Chondrocyte (in vitro differentiated cells): ENCODE results near the gene GNAL. TPM values are rescaled to one million over a fixed set of nuclear protein-coding genes. Genes with fewer than 3 reads are reported as not detected.
"Not testable (repeated sequence)": the region's sequence is repeated elsewhere in the genome, so short reads cannot be mapped to it uniquely, and the experiment has no call there.

Experiments used
- DNase-seq: peaks from one replicate; pipeline ENCODE4 v3.0.0; 2021; ENCODE audit warnings: mixed read lengths, low spot score
- H3K27ac Mint-ChIP-seq: one replicate; pipeline ENCODE4 v1.8.0; 2021; ENCODE audit warnings: mild to moderate bottlenecking, moderate library complexity, mixed read lengths; ENCODE audit not compliant: unreplicated experiment
- H3K27me3 Mint-ChIP-seq: 2 replicates; pipeline ENCODE4 v1.8.0; 2021; ENCODE audit warnings: low read depth, mixed read lengths
- H3K36me3 Mint-ChIP-seq: 2 replicates; pipeline ENCODE4 v1.8.0; 2021; ENCODE audit warnings: low read depth, mixed read lengths
- H3K4me1 Mint-ChIP-seq: 2 replicates; pipeline ENCODE4 v1.8.0; 2021; ENCODE audit warnings: low read depth, mild to moderate bottlenecking, mixed read lengths
- H3K4me3 Mint-ChIP-seq: one replicate; pipeline ENCODE4 v1.8.0; 2021; ENCODE audit warnings: mild to moderate bottlenecking, moderate library complexity, mixed read lengths; ENCODE audit not compliant: unreplicated experiment
- H3K9me3 Mint-ChIP-seq: 2 replicates; pipeline ENCODE4 v1.8.0; 2021; ENCODE audit warnings: low read depth, mixed read lengths
- CTCF ChIP-seq: fragments of 200-600 bp; sonication (generic); IDR thresholded peaks from 2 replicates; pipeline ENCODE4 v1.5.0; 2021; ENCODE audit warnings: antibody characterized with exemption, mild to moderate bottlenecking, moderate library complexity
- long read RNA-seq: library from polyadenylated mRNA; stranded (forward); transcript quantifications from one replicate; pipeline ENCODE4 v2.0.0, GENCODE V29; 2021
- total RNA-seq: library from RNA; stranded (reverse); gene quantifications from 3 replicates; pipeline ENCODE4 v1.2.1, GENCODE V29; 2021

GNAL gene
- 1.3 to 5.9 TPM (median 5.8 TPM) in 3 replicates for total RNA-seq
- long read RNA-seq, full-length matches to known transcripts: 4 of 12 reads
- long read RNA-seq, partial matches to known transcripts: 0 of 12 reads
- long read RNA-seq, other reads (novel, unspliced or antisense): 8 of 12 reads

- H3K27ac Mint-ChIP-seq: no peak within 1 kb of the TSS
- peak within 1 kb of the TSS; percentile 71 for H3K4me3 Mint-ChIP-seq
- H3K27me3 Mint-ChIP-seq: no peaks in the 10 kb centered on the region
- TF ChIP-seq CTCF: no peak
- no peak for DNase-seq
- peaks cover 4% of the 10 kb centered on the region for H3K9me3 Mint-ChIP-seq
- H3K4me1 Mint-ChIP-seq: peaks cover 8% of the 10 kb centered on the region
- peaks cover 4% of the 10 kb centered on the region for H3K36me3 Mint-ChIP-seq
Measured at GRCh38 chr18:11688972-11689668, at the start of gene GNAL. TSS of gene GNAL (plus strand) at chr18:11689264. CDS start at chr18:11689564, 300 bp downstream.

GRCh38 chr18:11647310-11647709, 41.8 kb upstream of the GNAL start:
- not testable (repeated sequence) for H3K27ac Mint-ChIP-seq, H3K4me3 Mint-ChIP-seq, H3K9me3 Mint-ChIP-seq

GRCh38 chr18:11647804-11648203, 41.3 kb upstream of the GNAL start:
- not testable (repeated sequence) for H3K36me3 Mint-ChIP-seq, DNase-seq, H3K4me3 Mint-ChIP-seq, H3K27ac Mint-ChIP-seq, H3K9me3 Mint-ChIP-seq, H3K4me1 Mint-ChIP-seq
- peaks cover 14% of the 10 kb centered on the region for H3K27me3 Mint-ChIP-seq

More at GRCh38 chr18:11647310-11647709, 41.8 kb upstream of the GNAL start:
- not testable (repeated sequence) for DNase-seq, H3K4me1 Mint-ChIP-seq, H3K36me3 Mint-ChIP-seq
- H3K27me3 Mint-ChIP-seq: peaks cover 14% of the 10 kb centered on the region

- DNase-seq: no peak
- H3K27ac Mint-ChIP-seq: no peak overlapping the region
- peaks cover 9% of the 10 kb centered on the region for H3K9me3 Mint-ChIP-seq
- H3K27me3 Mint-ChIP-seq: peaks cover 23% of the 10 kb centered on the region
- H3K36me3 Mint-ChIP-seq: no peaks in the 10 kb centered on the region
- no peaks in the 10 kb centered on the region for H3K4me1 Mint-ChIP-seq
- H3K4me3 Mint-ChIP-seq: no peak overlapping the region
- TF ChIP-seq CTCF: no peak
Measured at GRCh38 chr18:11649839-11650238, 39.2 kb upstream of the GNAL start.

- Mint-ChIP-seq H3K4me3 (no peak overlapping the region), H3K27ac (no peak overlapping the region), H3K27me3 (peaks cover 31% of the 10 kb centered on the region), H3K9me3 (peaks cover 9% of the 10 kb centered on the region), H3K36me3 (no peaks in the 10 kb centered on the region), H3K4me1 (peaks cover 7% of the 10 kb centered on the region)
- TF ChIP-seq CTCF: no peak
- no peak for DNase-seq
Measured at GRCh38 chr18:11651899-11652298, 37.2 kb upstream of the GNAL start.

- peaks cover 7% of the 10 kb centered on the region for H3K4me1 Mint-ChIP-seq
- peaks cover 6% of the 10 kb centered on the region for H3K36me3 Mint-ChIP-seq
- no peak overlapping the region for H3K27ac Mint-ChIP-seq
- no peak for DNase-seq
- no peak overlapping the region for H3K4me3 Mint-ChIP-seq
- TF ChIP-seq CTCF: no peak
- peaks cover 7% of the 10 kb centered on the region for H3K9me3 Mint-ChIP-seq
- peaks cover 48% of the 10 kb centered on the region for H3K27me3 Mint-ChIP-seq
Measured at GRCh38 chr18:11653521-11653920, 35.5 kb upstream of the GNAL start.
